HG03025 (cell line): ENCODE measurements around the gene BRWD1.

ENCODE experiments used
- ATAC-seq: cut with Tn5 transposase; IDR thresholded peaks from one replicate; pipeline ENCODE4 v1.9.1; 2021; ENCODE audit warnings: mild to moderate bottlenecking, moderate library complexity; ENCODE audit not compliant: unreplicated experiment, low FRiP score

The BRWD1 gene

GRCh38 chr21:39330001-39330400 lies 16.6 kb upstream of the BRWD1 start:
- no peak for ATAC-seq

- no peak for ATAC-seq
Measured at GRCh38 chr21:39327727-39328126, 14.3 kb upstream of the BRWD1 start.

GRCh38 chr21:39326607-39327307 lies 13.3 kb upstream of the BRWD1 start:
- no peak for ATAC-seq

- ATAC-seq: no peak
Measured at GRCh38 chr21:39325458-39325857, 12.0 kb upstream of the BRWD1 start.

- ATAC-seq: no peak
Measured at GRCh38 chr21:39321424-39321823, 8.0 kb upstream of the BRWD1 start.

GRCh38 chr21:39319814-39320332 lies 6.4 kb upstream of the BRWD1 start:
- ATAC-seq: no peak

GRCh38 chr21:39319251-39319756 lies 5.9 kb upstream of the BRWD1 start:
- ATAC-seq: no peak

- ATAC-seq: no peak
Measured at GRCh38 chr21:39318091-39318959, 4.9 kb upstream of the BRWD1 start.

- no peak for ATAC-seq
Measured at GRCh38 chr21:39317134-39318090, 4.0 kb upstream of the BRWD1 start.

- ATAC-seq: no peak
Measured at GRCh38 chr21:39316729-39317128, 3.3 kb upstream of the BRWD1 start.

GRCh38 chr21:39315603-39316445 lies 2.4 kb upstream of the BRWD1 start:
- no peak for ATAC-seq

- peak; percentile 12 for ATAC-seq
Measured at GRCh38 chr21:39314143-39315027, 953 bp upstream of the BRWD1 start.

GRCh38 chr21:39313042-39313570 lies 326 bp downstream of the BRWD1 start:
- ATAC-seq: peak; percentile 17

GRCh38 chr21:39312112-39313041 lies 1.1 kb downstream of the BRWD1 start:
- peak; percentile 63 for ATAC-seq

- no peak for ATAC-seq
Measured at GRCh38 chr21:39311164-39311563, 2.3 kb downstream of the BRWD1 start.

- ATAC-seq: no peak
Measured at GRCh38 chr21:39307466-39307865, 6.0 kb downstream of the BRWD1 start.

- no peak for ATAC-seq
Measured at GRCh38 chr21:39300587-39300986, 12.8 kb downstream of the BRWD1 start.
